Lower leg skin (tissue), 4 donors: Measurements from ENCODE around the gene DOCK9. TPM values are rescaled to one million over a fixed set of nuclear protein-coding genes. Genes with fewer than 3 reads are reported as not detected.

Experiments
- DNase-seq, 2 donors: peaks; one replicate each; pipeline ENCODE4 v3.0.0-alpha.2; 2019; ENCODE audit warnings: low spot score in 2 of 2
- H3K4me3 ChIP-seq: fragments of 200-600 bp; sonication (generic); 2 replicates; pipeline ENCODE4 v1.5.1; 2017; ENCODE audit warnings: mild to moderate bottlenecking, low read depth; ENCODE audit not compliant: poor library complexity, severe bottlenecking
- CTCF ChIP-seq, 3 donors: fragments of 450-650 bp; IDR thresholded peaks; one replicate each; pipeline ENCODE4 v1.5.1; 2016; ENCODE audit warnings: antibody characterized with exemption in 3 of 3, mild to moderate bottlenecking in 3 of 3, moderate library complexity in 2 of 3
- POLR2A ChIP-seq, 2 donors: fragments of 450-650 bp; IDR thresholded peaks; one replicate each; pipeline ENCODE4 v1.6.1; 2016 to 2017; ENCODE audit warnings: antibody characterized with exemption in 2 of 2, mild to moderate bottlenecking in 1 of 2, moderate library complexity in 1 of 2
- WGBS, 2 donors: methylation state at CpG; one replicate each; pipeline ENCODE4 v1.1.5; 2018; 5-methylcytosine and 5-hydroxymethylcytosine counted together
- intact Hi-C: fragments of 100-400 bp; cut with DNase I; formaldehyde crosslinking; loops from one replicate; pipeline ENCODE4 v1.15.0; 2023; ENCODE audit warnings: low total_unique reads
- total RNA-seq, 4 donors: library from RNA; depleted of rRNA; stranded (reverse); fragments of >200 nt; gene quantifications; one replicate each; pipeline ENCODE4 v1.1.0, GENCODE V29; 2016

DOCK9 gene
- total RNA-seq, 4 donors from 2014 or later: 189 to 292 (median 271) TPM

GRCh38 chr13:98979012-98979660 is 1.3 kb upstream of the DOCK9 start:
- DNase-seq: no peak
- intact Hi-C loops: no loop called here
- TF ChIP-seq CTCF (IDR thresholded peaks at IDR 0.05) (no peak), POLR2A (IDR thresholded peaks at IDR 0.05) (no peak)
- 76 to 79% methylated on average over 9 of the region's 9 CpGs for WGBS, 2 donors
- no peak overlapping the region for H3K4me3 ChIP-seq

- intact Hi-C loops: no loop called here
- no peak overlapping the region for H3K4me3 ChIP-seq
- TF ChIP-seq CTCF (IDR thresholded peaks at IDR 0.05): no peak
- no peak for TF ChIP-seq POLR2A (IDR thresholded peaks at IDR 0.05)
- no peak for DNase-seq
- WGBS, 2 donors: 19 to 21% methylated on average over 3 of the region's 3 CpGs
Observed at GRCh38 chr13:98978280-98978679, 416 bp upstream of the DOCK9 start.

- H3K4me3 ChIP-seq: no peak overlapping the region
- WGBS, 2 donors: 35 to 44% methylated on average over 2 of the region's 2 CpGs
- TF ChIP-seq CTCF (IDR thresholded peaks at IDR 0.05) (no peak), POLR2A (IDR thresholded peaks at IDR 0.05) (no peak)
- DNase-seq: no peak
- intact Hi-C loops: no loop called here
Observed at GRCh38 chr13:98976941-98977340, 923 bp downstream of the DOCK9 start.

- DNase-seq: no peak
- TF ChIP-seq POLR2A (IDR thresholded peaks at IDR 0.05): no peak
- TF ChIP-seq CTCF (IDR thresholded peaks at IDR 0.05): no peak
- intact Hi-C loops: no loop called here
- H3K4me3 ChIP-seq: no peak overlapping the region
Observed at GRCh38 chr13:98976338-98976737, 1.5 kb downstream of the DOCK9 start.

- no peak overlapping the region for H3K4me3 ChIP-seq
- WGBS, 2 donors: 16 to 33% methylated on average over 5 of the region's 5 CpGs
- no peak for DNase-seq
- intact Hi-C loops: no loop called here
- TF ChIP-seq CTCF (IDR thresholded peaks at IDR 0.05): no peak
- TF ChIP-seq POLR2A (IDR thresholded peaks at IDR 0.05): no peak
Observed at GRCh38 chr13:98975822-98976261, 2.0 kb downstream of the DOCK9 start.

GRCh38 chr13:98974053-98974452 is 3.8 kb downstream of the DOCK9 start:
- no peak for TF ChIP-seq POLR2A (IDR thresholded peaks at IDR 0.05)
- TF ChIP-seq CTCF (IDR thresholded peaks at IDR 0.05): no peak
- intact Hi-C loops: no loop called here
- WGBS, 2 donors: 36 to 52% methylated on average over 2 of the region's 2 CpGs
- no peak overlapping the region for H3K4me3 ChIP-seq
- DNase-seq: no peak
